HepG2 (cell line): ENCODE results near the gene RARG. TPM values are rescaled to one million over a fixed set of nuclear protein-coding genes. Genes with fewer than 3 reads are reported as not detected.

ENCODE experiments used
- AFF4 ChIP-seq: sonication (generic); formaldehyde crosslinking; IDR thresholded peaks from 2 replicates; pipeline ENCODE4 v1.4.0; 2020; ENCODE audit warnings: missing genetic modification reagents
- AGO1 ChIP-seq: fragments of 200-400 bp; formaldehyde crosslinking; IDR thresholded peaks from 2 replicates; pipeline ENCODE4 v1.6.1; 2017; ENCODE audit warnings: mild to moderate bottlenecking, low read depth, low read length, moderate library complexity; ENCODE audit not compliant: poor library complexity, severe bottlenecking
- BCL3 ChIP-seq: sonication (generic); formaldehyde crosslinking; IDR thresholded peaks from 2 replicates; pipeline ENCODE4 v1.5.1; 2020; ENCODE audit warnings: mild to moderate bottlenecking, missing genetic modification reagents, moderate library complexity
- DDIT3 ChIP-seq: sonication (generic); formaldehyde crosslinking; IDR thresholded peaks from 2 replicates; pipeline ENCODE4 v1.4.0; 2020; ENCODE audit warnings: mild to moderate bottlenecking, missing genetic modification reagents
- ELF1 ChIP-seq: sonication (generic); formaldehyde crosslinking; IDR thresholded peaks from 2 replicates; pipeline ENCODE4 v1.4.0; 2020; ENCODE audit warnings: missing genetic modification reagents
- ELF3 ChIP-seq: IDR thresholded peaks from 2 replicates; pipeline ENCODE4 v1.6.1; 2016; ENCODE audit warnings: missing genetic modification reagents, missing compliant biosample characterization
- ELK4 ChIP-seq: sonication (generic); formaldehyde crosslinking; IDR thresholded peaks from 2 replicates; pipeline ENCODE4 v1.9.0; 2021; ENCODE audit warnings: missing genetic modification reagents, borderline replicate concordance
- HCFC1 ChIP-seq: fragments of 150-350 bp; IDR thresholded peaks from 2 replicates; pipeline ENCODE4 v1.6.1; 2014; ENCODE audit warnings: low read depth, low read length
- HNRNPH1 ChIP-seq: fragments of 200-400 bp; formaldehyde crosslinking; optimal IDR thresholded peaks from 2 replicates; pipeline ENCODE3; 2017; ENCODE audit warnings: mild to moderate bottlenecking, low read depth, low read length
- MTF1 ChIP-seq: sonication (generic); formaldehyde crosslinking; IDR thresholded peaks from 2 replicates; pipeline ENCODE4 v1.5.0; 2020; ENCODE audit warnings: missing genetic modification reagents
- MXD4 ChIP-seq: IDR thresholded peaks from 2 replicates; pipeline ENCODE4 v1.6.1; 2016; ENCODE audit warnings: mild to moderate bottlenecking, missing biosample characterization, missing genetic modification reagents
- NAIF1 ChIP-seq: sonication (generic); formaldehyde crosslinking; IDR thresholded peaks from 2 replicates; pipeline ENCODE4 v1.5.0; 2020; ENCODE audit warnings: mild to moderate bottlenecking, missing genetic modification reagents, borderline replicate concordance
- PBX2 ChIP-seq: IDR thresholded peaks from 2 replicates; pipeline ENCODE4 v1.6.1; 2016; ENCODE audit warnings: control low read depth
- RARG ChIP-seq: sonication (generic); formaldehyde crosslinking; IDR thresholded peaks from 2 replicates; pipeline ENCODE4 v1.4.0; 2020; ENCODE audit warnings: low read depth, mild to moderate bottlenecking, missing genetic modification reagents
- RFXAP ChIP-seq: sonication (generic); formaldehyde crosslinking; IDR thresholded peaks from 2 replicates; pipeline ENCODE4 v1.4.0; 2020; ENCODE audit warnings: missing genetic modification reagents, borderline replicate concordance
- SATB2 ChIP-seq: sonication (generic); formaldehyde crosslinking; IDR thresholded peaks from 2 replicates; pipeline ENCODE4 v1.5.0; 2020; ENCODE audit warnings: missing genetic modification reagents
- TARDBP ChIP-seq: sonication (generic); formaldehyde crosslinking; IDR thresholded peaks from 2 replicates; pipeline ENCODE4 v1.8.0; 2022; ENCODE audit warnings: mild to moderate bottlenecking, missing genetic modification reagents
- TBX3 ChIP-seq: fragments of 450-650 bp; IDR thresholded peaks from 2 replicates; pipeline ENCODE4 v1.6.1; 2017; ENCODE audit warnings: antibody characterized with exemption, mild to moderate bottlenecking, inconsistent platforms, borderline replicate concordance
- ZNF362 ChIP-seq: sonication (generic); formaldehyde crosslinking; IDR thresholded peaks from 2 replicates; pipeline ENCODE4 v1.4.0; 2020; ENCODE audit warnings: missing genetic modification reagents, mild to moderate bottlenecking, borderline replicate concordance
- ZNF552 ChIP-seq: sonication (generic); formaldehyde crosslinking; IDR thresholded peaks from 2 replicates; pipeline ENCODE4 v1.9.0; 2022; ENCODE audit warnings: missing genetic modification reagents, mild to moderate bottlenecking, borderline replicate concordance
- ZNF558 ChIP-seq: sonication (generic); formaldehyde crosslinking; IDR thresholded peaks from 2 replicates; pipeline ENCODE4 v1.9.0; 2022; ENCODE audit warnings: mild to moderate bottlenecking, missing genetic modification reagents, borderline replicate concordance
- ZNF720 ChIP-seq: sonication (generic); formaldehyde crosslinking; IDR thresholded peaks from 2 replicates; pipeline ENCODE4 v1.4.0; 2020; ENCODE audit warnings: missing genetic modification reagents
- polyA plus RNA-seq, 8 experiments: library from polyadenylated mRNA; depleted of rRNA in 3 of 8; stranded (reverse) in 7 of 8; unstranded in 1 of 8; fragments of >200 nt; fragmentation: Illumina TruSeq in 4 of 8; extraction: Trizol in 4 of 8; gene quantifications; 2 replicates each; pipeline versions ENCODE4 v1.2.1 to v1.2.3, GENCODE V29; 2011 to 2016; ENCODE audit warnings: low read depth in 4 of 8, missing spikeins in 1 of 8, mixed read lengths in 1 of 8; ENCODE audit not compliant: insufficient read depth in 1 of 8
- total RNA-seq, 5 experiments: library from RNA; depleted of rRNA; stranded (reverse); fragments of >200 nt; fragmentation: Illumina TruSeq; extraction: Trizol; gene quantifications; 2 replicates each; pipeline ENCODE4 v1.2.3, GENCODE V29; 2016; ENCODE audit warnings: low read depth in 1 of 5

Gene RARG
- total and polyA plus RNA-seq, 2 of the 13 experiments (the other 11 are each of a cell fraction or from before 2014, with no cell fraction given): 0.77 to 1.5 TPM

- no peak for TF ChIP-seq BCL3 (CRISPR knock-in tag)
- no peak for TF ChIP-seq ZNF362 (CRISPR knock-in tag)
- TF ChIP-seq ZNF558: no peak
- no peak; the same call in 1 of the 2 replicates for TF ChIP-seq ZNF552 (CRISPR knock-in tag)
- TF ChIP-seq ELK4 (CRISPR knock-in tag): no peak
- peak; percentile 56; the same call in 1 of the 2 replicates for TF ChIP-seq RFXAP (CRISPR knock-in tag)
- TF ChIP-seq DDIT3 (CRISPR knock-in tag): no peak
- TF ChIP-seq HCFC1: no peak
- TF ChIP-seq TBX3: no peak
- TF ChIP-seq PBX2 (CRISPR knock-in tag): no peak
- no peak for TF ChIP-seq ZNF720 (CRISPR knock-in tag)
- TF ChIP-seq MXD4: no peak
- TF ChIP-seq MTF1 (CRISPR knock-in tag): no peak
- TF ChIP-seq SATB2 (CRISPR knock-in tag): no peak
- TF ChIP-seq AGO1: no peak
- TF ChIP-seq TARDBP (CRISPR knock-in tag): peak; percentile 81
- no peak for TF ChIP-seq RARG
- no peak for TF ChIP-seq HNRNPH1
- no peak for TF ChIP-seq NAIF1 (CRISPR knock-in tag)
- TF ChIP-seq ELF3 (CRISPR knock-in tag): peak; percentile 50
- TF ChIP-seq ELF1 (CRISPR knock-in tag): no peak
- TF ChIP-seq AFF4: no peak
These were observed 57.0 kb downstream of the RARG start (continued) for GRCh38 chr12:53174881-53175491.
